NT2/D1 (cell line): ENCODE data around the gene FBXO9.
A peak's percentile ranks its signal among the peaks of the same experiment; 100 is the strongest.
"Not testable (repeated sequence)": the region's sequence is repeated elsewhere in the genome, so short reads cannot be mapped to it uniquely, and the experiment has no call there.

Source experiments
- DNase-seq: peaks from one replicate; pipeline ENCODE4 v3.0.0-alpha.2; 2011; ENCODE audit warnings: low read depth, low spot score
- H3K27me3 ChIP-seq: 2 replicates; pipeline ENCODE4 v1.6.0; 2011; ENCODE audit warnings: mild to moderate bottlenecking; ENCODE audit not compliant: insufficient read length, insufficient read depth
- H3K36me3 ChIP-seq: 2 replicates; pipeline ENCODE4 v1.6.1; 2011; ENCODE audit warnings: mild to moderate bottlenecking, low read length, mixed read lengths; ENCODE audit not compliant: insufficient read depth, insufficient read length
- H3K4me1 ChIP-seq: 2 replicates; pipeline ENCODE4 v1.5.1; 2011; ENCODE audit not compliant: insufficient read depth, insufficient read length
- H3K4me3 ChIP-seq: 2 replicates; pipeline ENCODE4 v1.5.1; 2011; ENCODE audit warnings: low read depth; ENCODE audit not compliant: insufficient read length
- H3K9ac ChIP-seq: 2 replicates; pipeline ENCODE4 v1.6.0; 2011; ENCODE audit warnings: low read depth; ENCODE audit not compliant: insufficient read length
- H3K9me3 ChIP-seq: 2 replicates; pipeline ENCODE4 v1.5.1; 2011; ENCODE audit warnings: mild to moderate bottlenecking, low read length; ENCODE audit not compliant: insufficient read depth
- SUZ12 ChIP-seq: IDR thresholded peaks from 2 replicates; pipeline ENCODE4 v1.6.1; 2011; ENCODE audit not compliant: insufficient read length, insufficient read depth; ENCODE audit errors: extremely low read depth
- YY1 ChIP-seq: IDR thresholded peaks from 2 replicates; pipeline ENCODE4 v1.6.1; 2011; ENCODE audit not compliant: insufficient read length, insufficient read depth
- ZNF274 ChIP-seq: IDR thresholded peaks from 2 replicates; pipeline ENCODE4 v1.6.1; 2011; ENCODE audit warnings: mild to moderate bottlenecking, low read depth, low read length

FBXO9 gene

DNA sequence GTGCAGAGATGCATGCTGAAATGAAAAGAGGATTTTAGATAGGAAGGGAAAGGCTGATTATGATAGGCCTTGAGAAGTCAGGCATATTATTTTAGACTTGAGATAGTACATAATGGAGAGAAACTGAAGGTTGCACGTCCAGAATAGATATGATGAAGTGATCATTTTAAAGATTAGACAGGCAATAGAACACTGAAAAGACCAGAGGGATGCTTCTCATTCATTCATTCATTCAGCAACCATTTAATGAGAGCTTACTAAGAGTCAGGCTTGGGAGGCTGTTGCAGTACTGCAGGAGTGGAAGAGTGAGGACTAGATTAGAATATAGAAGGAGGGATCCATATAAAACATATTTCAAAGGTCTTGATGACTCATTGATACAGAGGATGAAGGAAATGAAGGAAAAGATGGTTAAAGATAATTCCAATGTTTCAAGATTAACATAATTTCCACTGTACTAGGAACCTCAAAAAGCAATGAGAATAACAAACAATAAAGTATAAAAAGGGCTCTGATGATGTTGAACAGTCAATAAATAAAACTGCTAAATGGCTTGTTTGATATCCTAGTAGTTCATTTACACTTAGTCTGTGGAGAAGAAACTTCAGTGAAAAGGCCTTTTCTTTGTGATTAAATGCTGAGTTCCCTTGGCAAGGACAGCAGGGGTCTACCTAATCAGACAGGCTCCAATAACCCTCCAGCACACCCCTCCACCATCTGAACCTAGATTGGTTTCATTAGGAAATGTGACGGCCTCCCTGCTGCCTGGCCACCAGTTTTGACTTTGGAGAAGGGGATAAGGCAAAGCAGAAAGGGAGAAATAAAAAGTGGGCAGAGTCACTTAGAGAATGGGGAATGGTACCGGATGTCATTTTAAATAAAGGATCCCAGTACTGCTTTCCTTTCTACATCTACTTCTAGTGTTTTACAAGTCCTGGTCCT lies 5.3 kb upstream of the FBXO9 start:
- no peak for DNase-seq
- peaks cover 3% of the 10 kb centered on the region for H3K36me3 ChIP-seq
- H3K9ac ChIP-seq = peak overlapping the region; percentile 79
- no peaks in the 10 kb centered on the region for H3K9me3 ChIP-seq
- H3K4me3 ChIP-seq = peak overlapping the region; percentile 69
- no peak for TF ChIP-seq SUZ12
- no peak for TF ChIP-seq YY1
- TF ChIP-seq ZNF274 = no peak
- no peaks in the 10 kb centered on the region for H3K4me1 ChIP-seq
- no peaks in the 10 kb centered on the region for H3K27me3 ChIP-seq

GRCh38 chr6:53062169-53062539 lies 3.0 kb upstream of the FBXO9 start:
- peaks cover 3% of the 10 kb centered on the region for H3K36me3 ChIP-seq
- TF ChIP-seq SUZ12 = no peak
- no peak for TF ChIP-seq ZNF274
- no peak for TF ChIP-seq YY1
- no peak for DNase-seq
- H3K4me3 ChIP-seq = peak overlapping the region; percentile 69
- H3K9me3 ChIP-seq = no peaks in the 10 kb centered on the region
- peak overlapping the region; percentile 59 for H3K9ac ChIP-seq
- H3K27me3 ChIP-seq = no peaks in the 10 kb centered on the region
- no peaks in the 10 kb centered on the region for H3K4me1 ChIP-seq

DNA sequence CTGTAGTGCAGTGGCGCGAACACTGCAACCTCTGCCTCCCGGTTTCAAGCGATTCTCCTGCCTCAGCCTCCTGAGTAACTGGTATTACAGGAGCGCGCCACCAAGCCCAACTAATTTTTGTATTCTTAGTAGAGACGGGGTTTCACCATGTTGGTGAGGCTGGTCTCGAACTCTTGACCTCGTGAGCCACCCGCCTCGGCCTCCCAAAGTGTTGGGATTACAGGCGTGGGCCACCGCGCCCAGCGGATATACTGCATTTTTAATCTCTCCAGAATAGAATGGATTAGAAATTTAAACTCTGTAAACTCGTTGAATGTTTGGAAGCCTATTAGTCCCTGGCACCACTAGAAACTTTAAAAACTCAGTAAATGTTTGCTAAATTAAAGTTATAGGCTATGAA lies 949 bp upstream of the FBXO9 start:
- H3K4me1 ChIP-seq, H3K4me3 ChIP-seq, DNase-seq, H3K36me3 ChIP-seq, H3K9ac ChIP-seq, H3K27me3 ChIP-seq, H3K9me3 ChIP-seq: not testable (repeated sequence)

GRCh38 chr6:53064726-53065265 lies 408 bp upstream of the FBXO9 start:
- peak overlapping the region; percentile 88 for H3K9ac ChIP-seq
- TF ChIP-seq SUZ12 (no peak), YY1 (no peak), ZNF274 (no peak)
- peaks cover 5% of the 10 kb centered on the region for H3K36me3 ChIP-seq
- peak; percentile 93 for DNase-seq
- no peaks in the 10 kb centered on the region for H3K9me3 ChIP-seq
- peak overlapping the region; percentile 72 for H3K4me3 ChIP-seq
- H3K4me1 ChIP-seq = no peaks in the 10 kb centered on the region
- no peaks in the 10 kb centered on the region for H3K27me3 ChIP-seq

DNA sequence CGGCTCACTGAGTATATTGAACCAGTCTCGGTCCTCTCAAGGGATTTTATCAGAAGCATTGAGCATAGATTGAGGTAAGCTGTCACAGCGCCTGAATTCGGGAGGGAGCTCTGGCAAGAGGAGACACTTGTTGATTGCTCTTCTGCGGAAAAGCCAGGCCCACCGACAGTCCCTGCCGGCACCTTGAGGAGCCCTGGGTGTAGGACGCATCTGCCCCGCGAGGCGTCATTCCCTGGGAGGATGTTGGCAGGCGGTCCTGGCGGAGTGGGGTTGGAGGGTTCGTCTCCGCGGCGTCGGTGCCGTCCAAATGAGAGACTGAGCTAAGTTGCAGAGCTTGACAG lies 843 bp downstream of the FBXO9 start:
- TF ChIP-seq YY1 (no peak), SUZ12 (no peak), ZNF274 (no peak)
- H3K27me3 ChIP-seq = no peaks in the 10 kb centered on the region
- no peaks in the 10 kb centered on the region for H3K9me3 ChIP-seq
- H3K4me1 ChIP-seq = no peaks in the 10 kb centered on the region
- H3K9ac ChIP-seq = peak overlapping the region; percentile 88
- DNase-seq = no peak
- H3K4me3 ChIP-seq = peak overlapping the region; percentile 72
- peaks cover 5% of the 10 kb centered on the region for H3K36me3 ChIP-seq

DNA sequence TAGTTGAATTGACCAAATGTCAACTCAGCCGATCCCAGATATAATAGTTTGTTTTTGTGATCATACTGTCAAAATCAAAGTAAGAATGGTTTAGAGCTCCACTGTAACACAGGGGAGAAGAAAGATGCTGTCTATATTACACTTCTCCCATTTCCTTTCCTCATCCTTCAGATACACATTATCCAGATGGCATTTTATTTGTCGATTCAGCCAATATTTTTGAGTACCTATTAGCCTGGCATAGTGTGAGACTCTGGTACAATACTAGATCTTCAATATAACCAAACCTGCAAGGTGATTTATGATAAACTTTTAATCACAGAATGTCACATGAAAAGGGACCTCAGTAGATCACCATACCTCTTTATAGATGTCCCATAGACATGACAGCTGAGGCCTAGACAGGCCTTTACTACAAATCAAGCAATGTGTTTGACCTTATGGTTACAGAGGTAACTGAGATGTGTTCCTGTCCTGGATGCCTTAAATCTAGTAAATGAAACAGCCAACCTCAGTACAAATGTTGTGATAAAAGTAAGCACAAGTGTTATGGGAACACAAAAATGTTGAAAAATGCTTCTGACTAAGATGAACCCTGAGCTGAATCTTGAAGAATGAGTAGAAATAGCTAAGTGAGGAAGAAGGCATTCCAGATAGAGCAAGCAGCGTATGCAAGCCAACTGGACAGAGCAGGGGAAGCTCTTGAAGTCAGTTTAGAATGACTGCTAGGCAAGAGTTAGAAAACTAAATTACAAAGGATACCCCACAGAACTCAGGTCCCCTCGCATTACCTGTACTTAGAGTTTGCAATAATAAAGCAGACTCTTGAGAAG lies 1.9 kb downstream of the FBXO9 start:
- no peak for DNase-seq
- Histone ChIP-seq H3K27me3 (no peaks in the 10 kb centered on the region), H3K9ac (no peak overlapping the region), H3K9me3 (no peaks in the 10 kb centered on the region), H3K36me3 (peaks cover 6% of the 10 kb centered on the region), H3K4me1 (no peaks in the 10 kb centered on the region), H3K4me3 (no peak overlapping the region)
- no peak for TF ChIP-seq SUZ12
- TF ChIP-seq ZNF274 = no peak
- TF ChIP-seq YY1 = no peak

- Histone ChIP-seq H3K9ac (no peak overlapping the region), H3K4me3 (no peak overlapping the region)
Observed at GRCh38 chr6:53067849-53068361, 2.7 kb downstream of the FBXO9 start.

More at GRCh38 chr6:53067849-53068361, 2.7 kb downstream of the FBXO9 start:
- H3K9me3 ChIP-seq = no peaks in the 10 kb centered on the region
- H3K27me3 ChIP-seq = no peaks in the 10 kb centered on the region
- H3K4me1 ChIP-seq = no peaks in the 10 kb centered on the region
- peaks cover 10% of the 10 kb centered on the region for H3K36me3 ChIP-seq
- no peak for DNase-seq
- TF ChIP-seq SUZ12 = no peak
- TF ChIP-seq ZNF274 = no peak
- TF ChIP-seq YY1 = no peak
